ENCODE data around the gene ACTRT2.

The ACTRT2 gene

GRCh38 chr1:3020263-3020909 lies 881 bp upstream of the ACTRT2 start:
- no peak for TF ChIP-seq ZFX (IDR thresholded peaks at IDR 0.05)
- no peak for TF ChIP-seq CTCF (conservative IDR thresholded peaks at IDR 0.05)
- no peak overlapping the region for H3K27ac ChIP-seq

- no peak overlapping the region for H3K27ac ChIP-seq
- TF ChIP-seq ZFX (IDR thresholded peaks at IDR 0.05) (no peak), CTCF (conservative IDR thresholded peaks at IDR 0.05) (no peak)
Measured at GRCh38 chr1:3021801-3022401, 634 bp downstream of the ACTRT2 start.

GRCh38 chr1:3022511-3022973 lies 1.3 kb downstream of the ACTRT2 start:
- no peak for TF ChIP-seq ZFX (IDR thresholded peaks at IDR 0.05)
- H3K27ac ChIP-seq: no peak overlapping the region

GRCh38 chr1:3022976-3023375 lies 1.7 kb downstream of the ACTRT2 start:
- TF ChIP-seq CTCF (conservative IDR thresholded peaks at IDR 0.05) (no peak), ZFX (IDR thresholded peaks at IDR 0.05) (no peak)
- no peak overlapping the region for H3K27ac ChIP-seq

- TF ChIP-seq ZFX (IDR thresholded peaks at IDR 0.05) (no peak), CTCF (conservative IDR thresholded peaks at IDR 0.05) (no peak)
- no peak overlapping the region for H3K27ac ChIP-seq
Measured at GRCh38 chr1:3024019-3024418, 2.8 kb downstream of the ACTRT2 start.

GRCh38 chr1:3024588-3024987 lies 3.3 kb downstream of the ACTRT2 start:
- no peak for TF ChIP-seq ZFX (IDR thresholded peaks at IDR 0.05)
- TF ChIP-seq CTCF (conservative IDR thresholded peaks at IDR 0.05): no peak
- H3K27ac ChIP-seq: no peak overlapping the region

- H3K27ac ChIP-seq: no peak overlapping the region
- TF ChIP-seq CTCF (conservative IDR thresholded peaks at IDR 0.05): no peak
- no peak for TF ChIP-seq ZFX (IDR thresholded peaks at IDR 0.05)
Measured at GRCh38 chr1:3026124-3026523, 4.9 kb downstream of the ACTRT2 start.

Measured in C4-2B (cell line).